Eye (tissue), 1 donor: Measurements from ENCODE around the gene CMIP.
A peak's percentile ranks its signal among the peaks of the same experiment; 100 is the strongest.

Experiments used
- DNase-seq: peaks from one replicate; pipeline ENCODE4 v3.0.0-alpha.2; 2015

CMIP gene

DNA sequence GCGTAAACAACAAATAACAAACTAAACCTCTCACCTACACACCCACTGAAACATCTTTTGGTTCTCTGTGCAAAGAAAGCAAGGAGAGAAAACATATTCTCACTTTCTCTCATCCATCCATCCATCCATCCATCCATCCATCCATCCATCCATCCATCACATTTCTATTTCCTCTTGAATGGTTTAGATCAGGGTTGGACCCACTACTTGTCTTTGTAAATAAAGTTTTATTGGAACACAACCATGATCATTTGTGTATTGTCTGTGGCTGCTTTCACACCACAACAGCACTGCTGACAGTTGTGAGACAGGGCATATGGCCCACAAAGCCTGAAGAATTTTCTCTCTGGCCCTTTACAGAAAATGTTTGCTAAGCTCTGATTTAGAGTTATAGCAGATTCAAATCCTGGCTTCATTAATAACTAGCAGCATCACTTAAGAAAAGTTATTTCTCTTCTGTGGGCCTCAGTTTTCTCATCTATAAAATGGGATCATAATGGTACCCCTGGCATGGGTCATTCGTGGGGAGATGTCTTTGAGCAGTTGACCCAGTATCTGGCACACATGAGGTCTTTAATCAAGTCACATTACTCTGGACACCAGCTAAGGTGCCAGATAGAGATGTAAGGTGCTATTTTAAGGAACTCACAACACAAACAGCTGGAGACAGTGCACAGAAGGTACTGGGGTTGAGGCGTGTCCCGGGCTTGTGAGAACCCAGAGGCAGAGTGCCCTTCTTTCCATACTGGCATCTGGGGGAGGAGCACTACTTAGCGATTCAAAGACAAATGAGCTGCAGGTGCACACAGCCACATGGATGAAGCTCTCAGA, 146.3 kb downstream of the CMIP start:
- no peak for DNase-seq

DNA sequence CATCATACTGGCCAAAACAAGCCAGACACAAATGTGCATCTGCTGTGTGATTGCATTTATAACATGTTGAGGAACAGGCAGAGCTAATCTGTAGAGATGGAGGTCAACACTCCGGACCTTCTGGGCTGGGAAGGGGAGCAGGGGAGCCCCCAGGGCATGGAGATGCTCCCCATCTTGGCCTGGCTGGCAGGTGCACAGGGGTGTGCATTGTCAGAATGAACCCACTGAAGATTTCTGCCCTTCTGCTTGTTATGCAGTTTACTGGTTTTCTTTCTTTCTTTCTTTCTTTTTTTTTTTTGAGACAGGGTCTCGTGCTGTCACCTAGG, 146.9 kb downstream of the CMIP start:
- no peak for DNase-seq

DNA sequence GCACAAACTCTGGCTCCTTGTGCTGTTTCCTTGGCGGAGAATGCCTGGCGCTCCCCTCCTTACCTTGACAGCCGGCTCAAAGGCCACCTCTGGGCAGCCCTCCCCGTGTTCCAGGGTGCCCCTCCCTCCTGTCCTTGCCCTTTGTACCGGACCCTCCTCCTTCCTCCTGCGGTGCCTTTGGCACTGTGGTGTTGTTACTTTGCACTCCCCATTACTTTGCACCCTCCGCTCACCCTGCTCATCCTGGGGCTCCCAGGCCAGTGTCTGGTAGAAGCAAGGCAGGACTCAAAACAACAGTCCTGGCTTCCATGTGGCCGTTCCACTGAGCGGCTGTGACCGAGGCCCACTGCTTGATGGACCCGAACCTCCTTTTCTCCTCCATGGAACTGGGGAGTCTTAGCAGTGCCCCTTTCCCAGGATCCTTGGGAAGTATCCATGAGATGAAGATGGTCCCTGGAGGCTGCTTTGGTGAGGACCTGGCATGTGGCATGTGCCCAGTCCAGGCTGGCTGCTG, 147.8 kb downstream of the CMIP start:
- no peak for DNase-seq

DNA sequence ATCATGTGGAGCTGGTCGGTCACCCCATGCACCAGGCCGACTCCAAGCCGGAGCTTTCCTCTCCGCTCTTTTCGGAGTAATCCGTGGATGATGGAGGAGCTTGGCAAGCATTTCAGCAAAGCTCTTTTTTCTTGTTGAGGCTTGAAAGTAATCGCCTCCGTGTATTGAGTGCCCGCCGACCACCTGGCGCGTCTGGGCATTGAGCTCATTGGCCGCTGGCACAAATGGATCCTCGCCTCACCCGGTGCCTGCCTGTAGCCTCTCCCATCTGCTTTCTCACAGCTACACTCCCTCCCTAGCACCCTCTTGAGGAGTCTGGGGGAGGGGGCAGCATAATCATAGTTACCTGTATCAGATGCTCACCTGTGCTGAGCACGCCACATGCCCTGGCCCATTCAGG, 148.9 kb downstream of the CMIP start:
- DNase-seq, result no peak

GRCh38 chr16:81595629-81596292, 151.2 kb downstream of the CMIP start:
- DNase-seq, result no peak

DNA sequence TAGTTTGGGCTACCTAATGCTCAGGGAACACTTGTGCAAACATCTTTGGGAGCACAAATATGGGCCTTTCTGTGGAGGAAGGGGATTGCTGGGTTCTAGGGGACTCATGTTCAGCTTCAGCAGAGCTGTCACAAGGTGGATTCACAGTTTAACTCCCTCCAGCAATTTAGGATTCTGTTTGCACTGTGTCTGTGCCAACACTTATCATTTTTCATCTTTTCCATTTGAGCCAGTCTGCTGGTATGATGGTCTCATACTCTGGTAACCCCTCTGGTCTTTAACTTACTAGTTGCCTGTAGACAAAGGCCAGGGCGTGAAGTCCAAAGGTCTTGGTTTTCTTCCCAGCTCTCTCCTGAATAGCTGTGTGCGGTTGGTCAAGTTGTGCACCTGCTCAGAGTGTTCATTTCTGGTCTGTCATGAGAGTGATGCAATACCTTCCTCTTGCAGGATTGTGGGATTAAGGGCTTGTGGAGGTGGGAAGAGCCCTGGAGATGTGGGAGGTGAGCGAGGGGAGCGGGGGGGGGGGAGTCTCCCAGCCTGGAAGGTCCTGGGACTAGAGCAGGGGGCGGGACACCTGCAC, 152.6 kb downstream of the CMIP start:
- DNase-seq, result no peak

- DNase-seq, result no peak
These were observed 153.5 kb downstream of the CMIP start for GRCh38 chr16:81598083-81598482.

DNA sequence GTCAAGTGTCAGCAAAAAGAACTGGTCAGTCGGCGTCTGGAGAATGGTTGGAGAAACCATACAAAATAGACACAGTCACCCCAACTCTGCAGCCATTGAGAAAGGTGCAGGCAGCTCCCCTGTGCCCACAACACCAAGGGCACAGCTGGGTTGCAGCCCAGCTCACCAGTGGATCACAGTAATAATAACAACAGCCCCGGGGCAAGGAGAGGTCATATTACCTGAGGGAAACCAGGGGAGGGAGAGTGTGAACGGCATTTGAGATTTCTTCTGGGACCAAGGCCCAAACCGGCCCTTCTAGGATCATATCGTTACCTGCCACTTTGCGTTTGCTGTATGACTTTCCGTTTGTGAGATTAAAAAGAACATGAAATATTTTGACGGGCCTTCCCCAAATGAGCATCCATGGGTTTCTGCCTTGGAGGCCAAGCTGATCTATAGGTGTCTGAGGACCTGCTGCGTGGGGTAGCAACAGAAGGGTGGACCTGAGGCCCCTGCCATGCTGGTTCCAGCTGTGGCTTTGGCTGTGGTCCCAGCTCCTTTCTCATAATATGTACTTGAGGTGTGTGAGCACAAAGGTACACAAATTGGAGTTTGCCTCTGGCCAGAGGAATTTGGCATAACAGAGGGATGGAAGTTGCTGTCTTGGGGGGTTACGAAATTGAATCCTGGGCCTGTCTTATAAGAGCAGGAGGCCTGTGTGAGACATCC, 154.6 kb downstream of the CMIP start:
- no peak for DNase-seq

DNA sequence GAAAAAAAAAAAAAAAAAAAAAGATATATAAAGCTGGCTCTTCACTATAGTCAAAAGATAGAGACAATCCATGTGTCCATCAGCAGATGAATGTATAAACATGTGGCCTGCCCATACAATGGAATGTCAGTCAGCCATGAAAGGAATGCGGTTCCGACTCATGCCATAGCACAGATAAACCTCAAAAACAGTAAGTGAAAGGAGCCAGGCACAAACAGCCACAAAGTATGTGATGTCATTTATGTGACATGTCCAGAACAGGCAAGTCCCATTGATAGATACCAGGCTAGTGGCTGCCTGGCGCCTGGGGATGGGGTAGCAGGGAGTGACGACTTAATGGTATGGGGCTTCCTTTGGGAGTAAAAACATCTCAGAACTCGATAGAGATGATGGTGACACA, 155.7 kb downstream of the CMIP start:
- peak; percentile 82 for DNase-seq

DNA sequence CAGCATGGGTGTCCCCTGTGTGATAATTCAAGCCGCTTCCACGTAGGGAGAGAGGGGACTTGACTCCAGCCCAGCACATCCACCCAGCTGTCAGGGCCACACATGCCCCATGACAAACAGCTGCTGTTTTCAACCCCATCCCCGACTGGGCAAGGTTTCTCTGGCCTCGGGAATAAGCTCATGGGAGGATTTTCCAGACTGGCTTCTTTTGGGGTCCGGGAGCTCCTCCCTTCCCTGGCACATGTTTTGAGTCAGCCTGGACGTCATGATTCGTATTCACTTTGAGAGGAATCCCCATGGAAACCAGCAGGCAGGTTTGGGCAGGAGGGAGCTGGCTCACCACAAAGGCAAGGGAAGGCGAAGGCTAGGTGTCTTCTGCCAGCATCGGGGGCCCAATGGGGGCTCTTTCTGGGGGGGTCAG, 156.4 kb downstream of the CMIP start:
- peak; percentile 77 for DNase-seq

DNA sequence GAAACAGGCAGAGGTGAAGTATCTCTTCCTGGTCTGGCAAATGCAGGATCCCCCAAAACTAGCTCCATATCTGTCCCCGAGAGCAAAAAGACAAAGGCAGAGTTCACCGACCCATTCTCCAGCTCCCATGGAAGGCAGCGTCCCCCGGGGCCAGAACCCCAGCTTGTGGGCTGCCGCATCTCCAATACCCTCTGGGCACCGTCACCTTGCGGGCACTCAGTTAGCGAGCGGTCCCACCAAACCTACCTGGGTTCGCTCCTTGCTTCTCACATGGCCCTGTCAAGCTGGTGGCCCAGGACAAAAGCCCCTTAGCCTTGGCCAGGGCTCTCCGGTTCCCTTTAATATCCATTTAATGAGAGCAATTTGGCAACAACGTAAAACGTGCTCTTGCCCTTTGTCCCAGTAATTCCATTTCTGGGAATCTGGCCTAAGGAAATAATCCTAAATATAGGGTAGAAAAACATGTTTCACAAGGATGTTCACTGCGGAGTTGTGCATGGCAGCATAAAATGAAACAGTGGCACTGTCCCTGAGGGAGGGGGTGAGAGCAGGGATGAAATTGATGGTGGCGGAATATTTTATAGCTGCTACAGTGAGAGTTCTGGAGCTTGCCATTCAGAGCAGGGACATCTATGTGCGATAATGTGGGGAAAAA, 157.1 kb downstream of the CMIP start:
- DNase-seq, result peak; percentile 75

DNA sequence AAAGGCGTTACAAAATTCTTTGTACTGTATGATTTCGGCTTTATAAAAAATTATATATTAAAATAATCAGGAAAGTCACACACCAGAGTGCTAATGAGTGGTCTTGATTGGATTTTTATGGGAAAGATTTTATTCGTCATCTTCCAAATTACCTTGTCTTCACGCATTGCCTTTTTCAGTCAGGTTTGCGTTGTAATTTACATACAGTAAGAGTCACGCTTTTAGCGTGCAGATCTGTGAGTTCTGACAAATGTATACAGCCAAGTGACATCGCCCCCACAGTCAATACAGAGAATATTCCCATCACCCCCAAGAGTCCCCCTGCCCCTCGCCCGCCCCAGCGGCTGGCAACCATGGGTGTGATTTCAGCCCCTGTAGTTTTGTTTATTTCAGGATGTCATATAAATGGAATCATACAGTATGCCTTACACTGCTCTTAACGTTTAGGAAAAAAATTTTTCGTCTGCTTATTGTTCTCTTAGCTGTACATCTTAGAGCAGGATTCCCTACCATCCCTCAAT, 157.7 kb downstream of the CMIP start:
- DNase-seq, result no peak

- no peak for DNase-seq
These were observed 158.2 kb downstream of the CMIP start for GRCh38 chr16:81602792-81603191.

- DNase-seq, result no peak
These were observed 160.4 kb downstream of the CMIP start for GRCh38 chr16:81604960-81605383.

DNA sequence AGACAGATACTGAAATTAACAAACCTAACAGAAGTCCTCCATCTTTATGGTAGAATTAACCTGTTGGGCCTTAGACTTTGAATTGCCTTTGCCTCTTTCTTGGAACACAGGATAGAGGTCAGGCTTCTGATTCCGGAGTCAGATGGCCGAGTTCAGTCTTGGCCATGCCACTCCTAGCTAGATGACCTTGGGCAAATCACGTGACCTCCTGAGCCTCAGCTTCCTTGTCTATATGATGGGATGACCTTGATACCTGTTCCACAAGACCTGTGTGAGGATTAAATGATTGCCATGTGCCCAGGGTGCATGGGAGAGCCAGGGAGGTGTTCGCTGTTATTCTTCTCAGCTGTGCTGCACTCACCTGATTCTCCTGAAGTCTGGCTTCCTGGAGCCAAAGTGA, 161.4 kb downstream of the CMIP start:
- DNase-seq, result no peak

DNA sequence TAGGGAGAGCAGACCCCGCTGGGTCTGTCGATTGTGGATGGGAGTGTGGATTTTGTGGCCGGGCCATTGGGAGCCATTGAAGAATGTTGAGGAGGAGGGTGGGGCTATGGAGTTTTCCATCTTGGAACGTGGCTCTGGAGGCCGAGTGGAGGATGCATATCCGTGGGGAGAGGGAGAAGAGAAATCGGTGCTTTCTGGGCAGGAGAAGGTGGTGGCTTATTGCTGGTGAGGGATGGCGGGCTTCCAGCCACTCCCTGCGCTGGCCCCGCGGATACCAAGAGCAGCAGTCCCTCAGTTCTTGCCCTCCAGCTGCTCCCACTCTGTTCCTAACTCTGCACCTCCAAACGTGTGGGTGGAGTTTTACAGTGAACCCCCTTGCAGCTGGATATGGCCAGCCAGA, 162.4 kb downstream of the CMIP start:
- DNase-seq, result no peak

- no peak for DNase-seq
These were observed 163.4 kb downstream of the CMIP start for GRCh38 chr16:81607805-81608522.

DNA sequence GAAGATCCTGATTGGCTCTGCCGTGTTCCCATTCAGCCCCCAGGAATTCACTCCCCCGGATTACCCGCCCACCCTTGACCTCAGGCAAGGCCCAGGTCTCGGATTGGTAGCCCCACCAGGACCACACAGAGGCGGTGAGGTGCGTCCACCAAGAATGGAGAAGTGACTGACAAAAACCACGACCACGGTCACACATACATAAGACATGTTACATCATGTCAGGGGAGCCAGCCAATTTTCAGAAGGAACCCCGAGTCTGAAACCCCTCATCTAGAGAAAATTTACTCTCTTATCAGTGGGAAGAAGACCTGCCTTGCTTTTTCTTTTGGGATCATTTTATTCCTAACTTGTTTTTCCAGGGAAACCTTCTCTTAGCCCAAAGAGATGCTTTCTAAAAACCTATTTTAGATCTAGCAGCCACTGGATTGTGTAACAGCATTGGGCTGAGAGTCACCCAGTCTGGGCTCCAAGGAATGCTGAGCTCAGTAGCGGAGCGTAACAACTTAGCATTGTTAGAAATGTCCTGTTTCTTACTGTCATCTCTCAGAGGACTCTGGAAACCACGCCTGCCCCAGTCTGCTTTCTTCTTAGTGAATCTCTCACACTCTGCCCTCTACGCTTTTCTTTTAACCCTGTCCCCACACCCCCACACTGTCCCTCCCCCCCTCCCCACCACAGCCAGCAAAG, 164.1 kb downstream of the CMIP start:
- no peak for DNase-seq

- DNase-seq, result no peak
These were observed 164.8 kb downstream of the CMIP start for GRCh38 chr16:81609323-81609892.

DNA sequence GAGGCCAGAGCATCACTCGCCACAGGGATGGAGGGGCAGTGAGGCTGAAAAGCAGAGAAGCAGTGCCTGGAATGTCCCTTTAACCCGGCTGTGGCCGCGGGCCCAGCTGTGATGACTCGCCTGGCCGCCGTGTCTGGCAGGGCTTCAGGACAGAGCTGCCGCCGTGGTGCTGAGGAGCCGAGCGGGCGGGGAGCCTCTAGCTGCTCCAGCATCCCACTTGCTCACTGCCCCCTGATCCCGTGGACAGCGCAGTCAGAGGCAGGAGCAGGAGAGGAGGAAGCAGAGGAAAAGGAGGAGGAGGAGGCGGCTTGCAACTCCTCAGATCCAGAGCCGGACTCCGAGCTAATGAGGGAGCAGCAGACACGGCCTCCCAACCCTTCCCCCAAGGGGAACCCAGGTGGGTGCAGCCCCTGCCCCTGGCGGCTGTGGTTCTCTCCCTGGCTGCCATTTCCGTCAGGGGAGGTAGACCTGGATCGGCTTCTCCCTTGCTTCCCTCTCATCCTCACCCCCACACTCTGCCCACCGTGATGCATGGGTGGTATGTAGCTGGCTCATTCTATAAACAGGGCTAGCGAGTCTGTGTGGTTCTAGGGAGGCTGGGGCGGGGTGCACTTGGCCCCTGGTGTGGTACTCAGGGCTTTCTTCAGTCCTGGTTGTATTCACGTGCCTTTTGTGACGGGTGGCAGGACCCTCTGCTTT, 165.7 kb downstream of the CMIP start:
- no peak for DNase-seq
